Measurements from ENCODE around the gene CCNY.

The CCNY gene

GRCh38 chr10:35467186-35467585 is 130.9 kb downstream of the CCNY start:
- no peaks in the 10 kb centered on the region for H3K9me3 Mint-ChIP-seq
- H3K4me1 Mint-ChIP-seq: peaks cover 8% of the 10 kb centered on the region
- no peak overlapping the region for H3K4me3 Mint-ChIP-seq
- no peak overlapping the region for H3K27ac Mint-ChIP-seq
- no peak for DNase-seq
- H3K36me3 Mint-ChIP-seq: peaks cover 1% of the 10 kb centered on the region
- no peaks in the 10 kb centered on the region for H3K27me3 Mint-ChIP-seq
- CTCF ChIA-PET: no interaction called here

GRCh38 chr10:35470248-35470924 is 134.1 kb downstream of the CCNY start:
- Mint-ChIP-seq H3K27me3 (no peaks in the 10 kb centered on the region), H3K27ac (no peak overlapping the region), H3K9me3 (no peaks in the 10 kb centered on the region), H3K4me1 (peaks cover 8% of the 10 kb centered on the region), H3K36me3 (peaks cover 2% of the 10 kb centered on the region), H3K4me3 (no peak overlapping the region)
- CTCF ChIA-PET: no interaction called here
- DNase-seq: no peak

DNA sequence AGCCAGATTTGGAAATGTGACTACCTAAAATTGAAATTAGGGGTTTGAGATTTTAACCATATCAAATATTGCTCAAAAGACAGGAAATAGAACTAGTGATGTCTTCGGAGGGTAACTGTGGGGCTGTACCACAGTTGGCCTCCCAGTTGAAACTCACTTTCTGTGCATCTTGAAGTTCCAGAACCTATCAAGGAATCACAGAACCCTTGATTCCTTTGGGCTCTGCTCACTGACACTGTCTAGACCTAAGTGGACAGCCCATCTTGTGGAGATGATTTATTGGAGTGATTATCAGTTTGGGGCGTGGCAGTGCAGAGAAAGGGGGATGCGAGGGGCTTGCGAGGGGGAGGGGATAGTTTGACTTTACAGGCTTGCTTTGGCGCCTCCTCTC is 134.6 kb downstream of the CCNY start:
- peaks cover 8% of the 10 kb centered on the region for H3K4me1 Mint-ChIP-seq
- CTCF ChIA-PET: no interaction called here
- H3K27ac Mint-ChIP-seq: no peak overlapping the region
- H3K9me3 Mint-ChIP-seq: no peaks in the 10 kb centered on the region
- peaks cover 2% of the 10 kb centered on the region for H3K36me3 Mint-ChIP-seq
- no peak for DNase-seq
- H3K4me3 Mint-ChIP-seq: no peak overlapping the region
- H3K27me3 Mint-ChIP-seq: no peaks in the 10 kb centered on the region

- Mint-ChIP-seq H3K4me3 (no peak overlapping the region), H3K9me3 (no peaks in the 10 kb centered on the region), H3K27me3 (no peaks in the 10 kb centered on the region), H3K27ac (peak overlapping the region; percentile 49), H3K36me3 (peaks cover 2% of the 10 kb centered on the region), H3K4me1 (peaks cover 8% of the 10 kb centered on the region)
- DNase-seq: no peak
- CTCF ChIA-PET: no interaction called here
Observed at GRCh38 chr10:35471435-35471834, 135.1 kb downstream of the CCNY start.

DNA sequence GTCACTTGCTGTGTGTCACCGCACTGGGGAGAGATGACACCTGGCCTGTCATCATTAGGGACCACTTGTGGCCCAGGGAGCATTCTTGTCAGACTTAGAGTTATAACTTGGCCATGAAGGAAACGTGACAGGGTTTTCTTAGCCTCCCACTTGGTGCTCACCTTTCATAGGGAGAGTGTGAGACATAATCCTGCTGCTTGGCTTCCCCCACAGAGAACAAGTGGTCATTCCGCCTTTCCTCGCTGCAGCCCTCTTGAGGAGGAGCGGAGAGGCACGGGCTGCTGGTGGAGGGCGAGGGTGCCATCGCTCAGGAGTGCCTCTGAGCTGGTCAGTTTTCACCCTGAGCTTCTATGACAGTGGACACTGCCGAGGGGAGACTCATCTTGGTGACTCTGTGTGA is 143.8 kb downstream of the CCNY start:
- Mint-ChIP-seq H3K36me3 (peaks cover 10% of the 10 kb centered on the region), H3K4me1 (no peaks in the 10 kb centered on the region), H3K27ac (no peak overlapping the region), H3K4me3 (no peak overlapping the region), H3K27me3 (no peaks in the 10 kb centered on the region), H3K9me3 (no peaks in the 10 kb centered on the region)
- no peak for DNase-seq
- CTCF ChIA-PET: no interaction called here

GRCh38 chr10:35481413-35481812 is 145.1 kb downstream of the CCNY start:
- peaks cover under 1% of the 10 kb centered on the region for H3K4me1 Mint-ChIP-seq
- H3K27me3 Mint-ChIP-seq: no peaks in the 10 kb centered on the region
- no peak for DNase-seq
- no peaks in the 10 kb centered on the region for H3K9me3 Mint-ChIP-seq
- no peak overlapping the region for H3K4me3 Mint-ChIP-seq
- H3K27ac Mint-ChIP-seq: no peak overlapping the region
- CTCF ChIA-PET: no interaction called here
- H3K36me3 Mint-ChIP-seq: peaks cover 17% of the 10 kb centered on the region

DNA sequence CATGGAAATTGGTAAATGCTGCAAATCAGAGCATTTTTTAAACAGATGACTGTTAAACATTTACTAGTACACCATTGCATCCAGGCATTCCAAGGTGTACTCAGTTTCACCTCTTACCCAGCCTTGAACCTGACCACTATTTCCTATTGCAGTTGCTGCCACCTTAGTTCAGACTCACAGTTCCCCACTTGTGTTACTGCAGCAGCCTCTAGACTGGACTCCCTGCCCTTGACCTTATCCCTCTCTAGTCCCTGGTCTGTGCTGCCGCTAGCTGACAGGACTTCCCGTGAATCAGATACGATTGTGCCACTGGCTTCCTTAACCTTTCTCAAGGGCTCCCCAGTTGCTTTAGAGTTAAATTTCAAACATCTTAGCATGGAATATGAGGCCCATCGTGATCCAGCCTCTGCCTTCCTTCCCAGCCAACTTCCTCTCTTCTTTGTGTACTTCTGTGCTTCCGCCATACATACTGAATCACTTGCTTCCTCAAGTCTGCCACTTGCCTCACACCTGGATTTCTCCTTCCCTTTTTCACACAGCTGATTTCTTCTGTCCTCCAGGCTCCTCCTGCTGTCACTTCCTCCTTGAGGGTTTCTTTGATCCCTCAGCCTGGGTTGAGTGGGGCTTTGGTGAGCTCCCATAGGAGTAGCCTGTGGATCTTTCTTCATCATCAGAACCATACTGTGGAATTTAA is 150.1 kb downstream of the CCNY start:
- no peak overlapping the region for H3K27ac Mint-ChIP-seq
- CTCF ChIA-PET: no interaction called here

GRCh38 chr10:35487336-35488034 is 151.2 kb downstream of the CCNY start:
- no peak overlapping the region for H3K27ac Mint-ChIP-seq
- no peak for DNase-seq
- H3K27me3 Mint-ChIP-seq: no peaks in the 10 kb centered on the region
- no peaks in the 10 kb centered on the region for H3K9me3 Mint-ChIP-seq
- H3K36me3 Mint-ChIP-seq: peaks cover 23% of the 10 kb centered on the region
- H3K4me1 Mint-ChIP-seq: peaks cover 6% of the 10 kb centered on the region
- H3K4me3 Mint-ChIP-seq: no peak overlapping the region
- CTCF ChIA-PET: no interaction called here

More for the DNA sequence above, 150.1 kb downstream of the CCNY start:
- peaks cover 6% of the 10 kb centered on the region for H3K4me1 Mint-ChIP-seq
- no peaks in the 10 kb centered on the region for H3K27me3 Mint-ChIP-seq
- peaks cover 23% of the 10 kb centered on the region for H3K36me3 Mint-ChIP-seq
- H3K9me3 Mint-ChIP-seq: no peaks in the 10 kb centered on the region
- H3K4me3 Mint-ChIP-seq: no peak overlapping the region
- no peak for DNase-seq

- H3K36me3 Mint-ChIP-seq: peaks cover 22% of the 10 kb centered on the region
- no peak for DNase-seq
- H3K4me3 Mint-ChIP-seq: no peak overlapping the region
- H3K4me1 Mint-ChIP-seq: peaks cover 6% of the 10 kb centered on the region
- CTCF ChIA-PET: no interaction called here
- no peaks in the 10 kb centered on the region for H3K27me3 Mint-ChIP-seq
- no peak overlapping the region for H3K27ac Mint-ChIP-seq
- H3K9me3 Mint-ChIP-seq: no peaks in the 10 kb centered on the region
Observed at GRCh38 chr10:35488228-35488627, 151.9 kb downstream of the CCNY start.

GRCh38 chr10:35492386-35493195 is 156.3 kb downstream of the CCNY start:
- peaks cover 15% of the 10 kb centered on the region for H3K4me1 Mint-ChIP-seq
- no peak overlapping the region for H3K4me3 Mint-ChIP-seq
- H3K9me3 Mint-ChIP-seq: no peaks in the 10 kb centered on the region
- peaks cover 7% of the 10 kb centered on the region for H3K36me3 Mint-ChIP-seq
- no peak overlapping the region for H3K27ac Mint-ChIP-seq
- no peak for DNase-seq
- H3K27me3 Mint-ChIP-seq: no peaks in the 10 kb centered on the region
- CTCF ChIA-PET: no interaction called here

- DNase-seq: no peak
- CTCF ChIA-PET: no interaction called here
Observed at GRCh38 chr10:35493196-35494118, 157.1 kb downstream of the CCNY start.

GRCh38 chr10:35495521-35496119 is 159.3 kb downstream of the CCNY start:
- no peak overlapping the region for H3K27ac Mint-ChIP-seq
- no peak overlapping the region for H3K4me3 Mint-ChIP-seq
- CTCF ChIA-PET: interaction anchor here (1.1 to 1.2 kb wide), 2 partner anchors 68 to 500 kb away, joined by 3 to 4 read pairs; no protein-coding TSS in a partner anchor
- no peaks in the 10 kb centered on the region for H3K9me3 Mint-ChIP-seq
- H3K36me3 Mint-ChIP-seq: peaks cover 6% of the 10 kb centered on the region
- peaks cover 15% of the 10 kb centered on the region for H3K4me1 Mint-ChIP-seq
- no peak for DNase-seq
- no peaks in the 10 kb centered on the region for H3K27me3 Mint-ChIP-seq

More at GRCh38 chr10:35493196-35494118, 157.1 kb downstream of the CCNY start:
- Mint-ChIP-seq H3K9me3 (no peaks in the 10 kb centered on the region), H3K4me1 (peaks cover 15% of the 10 kb centered on the region), H3K36me3 (peaks cover 7% of the 10 kb centered on the region), H3K27me3 (no peaks in the 10 kb centered on the region), H3K27ac (peak overlapping the region; percentile 14), H3K4me3 (no peak overlapping the region)

DNA sequence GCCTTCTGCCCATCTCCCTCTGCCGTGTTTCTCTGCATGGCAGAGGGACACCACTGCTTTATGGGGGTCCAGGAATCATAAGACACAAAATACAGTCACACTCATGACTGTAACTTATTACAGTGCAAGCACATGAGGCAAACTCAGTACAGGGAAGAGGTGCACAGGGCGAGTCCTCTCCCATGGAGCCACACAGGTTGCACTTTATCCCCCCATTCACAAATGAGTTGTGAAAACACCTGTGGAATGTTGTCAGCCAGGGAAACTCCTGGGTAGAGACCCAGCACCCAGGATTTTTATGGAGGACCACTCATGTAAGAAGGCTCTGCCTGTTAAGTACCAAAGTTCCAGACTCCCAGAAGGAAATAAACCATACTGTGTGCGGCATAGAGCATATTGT is 161.6 kb downstream of the CCNY start:
- no peaks in the 10 kb centered on the region for H3K27me3 Mint-ChIP-seq
- peaks cover 10% of the 10 kb centered on the region for H3K36me3 Mint-ChIP-seq
- peaks cover 15% of the 10 kb centered on the region for H3K4me1 Mint-ChIP-seq
- H3K9me3 Mint-ChIP-seq: no peaks in the 10 kb centered on the region
- CTCF ChIA-PET: no interaction called here
- H3K4me3 Mint-ChIP-seq: no peak overlapping the region
- H3K27ac Mint-ChIP-seq: no peak overlapping the region
- DNase-seq: no peak

Measured in activated naive CD4-positive, alpha-beta T cell treated with anti-CD3 and anti-CD28 coated beads, Interleukin-2, amount 10 ng/mL, durations not matched to agents 7 days and 5 days (primary cell).